Epithelial cell of esophagus (primary cell): ENCODE measurements around the gene ADAMTS8.

Source experiments
- DNase-seq: peaks from one replicate; pipeline ENCODE4 v3.0.0; 2010; ENCODE audit warnings: low read depth
- H3K4me3 ChIP-seq: 2 replicates; pipeline ENCODE4 v1.5.1; 2011; ENCODE audit warnings: mild to moderate bottlenecking, low read length, control low read depth
- CTCF ChIP-seq: IDR thresholded peaks from 2 replicates; pipeline ENCODE4 v1.5.1; 2011; ENCODE audit warnings: low read depth, mild to moderate bottlenecking, low read length, control low read depth, inconsistent platforms; ENCODE audit not compliant: insufficient read depth; ENCODE audit errors: missing control alignments

ADAMTS8 gene

GRCh38 chr11:130428316-130429119 is at the start of gene ADAMTS8:
TSS of gene ADAMTS8 (minus strand) at chr11:130428609. CDS start at chr11:130428286, 323 bp downstream.
- DNase-seq, result no peak
- TF ChIP-seq CTCF, result no peak
- no peak within 1 kb of the TSS for H3K4me3 ChIP-seq

GRCh38 chr11:130477586-130478203 is 49.3 kb upstream of the ADAMTS8 start:
- no peak for TF ChIP-seq CTCF
- no peak overlapping the region for H3K4me3 ChIP-seq
- no peak for DNase-seq

- no peak for TF ChIP-seq CTCF
- no peak overlapping the region for H3K4me3 ChIP-seq
- DNase-seq, result no peak
These were observed 48.6 kb upstream of the ADAMTS8 start for GRCh38 chr11:130476922-130477491.

GRCh38 chr11:130476200-130476921 is 48.0 kb upstream of the ADAMTS8 start:
- TF ChIP-seq CTCF, result no peak
- no peak for DNase-seq
- H3K4me3 ChIP-seq, result no peak overlapping the region

- no peak for DNase-seq
- H3K4me3 ChIP-seq, result no peak overlapping the region
- no peak for TF ChIP-seq CTCF
These were observed 47.1 kb upstream of the ADAMTS8 start for GRCh38 chr11:130475426-130476053.

- no peak for TF ChIP-seq CTCF
- no peak for DNase-seq
- no peak overlapping the region for H3K4me3 ChIP-seq
These were observed 46.4 kb upstream of the ADAMTS8 start for GRCh38 chr11:130474637-130475400.
